SK-N-SH (cell line): Measurements from ENCODE around the gene VPS26A. TPM values are rescaled to one million over a fixed set of nuclear protein-coding genes. Genes with fewer than 3 reads are reported as not detected.

Experiments
- CTCF ChIA-PET: fragments of 300-600, 350-600 bp; formaldehyde crosslinking; extraction: SDS; loops from one replicate; lab custom pipeline; 2021; lab: Yijun Ruan, JAX
- POLR2A ChIA-PET: fragments of 350-600 bp; sonication (Branson Sonifier 250); formaldehyde crosslinking; extraction: SDS; loops from one replicate; lab custom pipeline; 2020; ENCODE audit warnings: antibody characterized with exemption, inconsistent platforms; lab: Yijun Ruan, JAX
- DNase-seq: peaks from one replicate; pipeline ENCODE4 v3.0.0; 2012
- H2AFZ ChIP-seq: fragments of 200-600 bp; sonication (generic); 2 replicates; pipeline ENCODE4 v1.8.1; 2016; ENCODE audit warnings: antibody characterized with exemption, mild to moderate bottlenecking, low read depth
- H3F3A ChIP-seq: fragments of 200-600 bp; sonication (generic); replicated peaks from 2 replicates; pipeline ENCODE3; 2016; ENCODE audit warnings: antibody characterized with exemption, mild to moderate bottlenecking; ENCODE audit not compliant: insufficient read depth
- H3K27ac ChIP-seq, 2 experiments: fragments of 200-500 bp in 1 of 2; fragments of 200-600 bp in 1 of 2; sonication (Bioruptor generic) in 1 of 2; sonication (generic), shearing (Covaris generic) in 1 of 2; 2 replicates each; pipeline versions ENCODE4 v1.5.1 to v1.6.1; 2014 to 2016; ENCODE audit warnings: low read depth in 2 of 2, inconsistent platforms in 1 of 2, low read length in 1 of 2, mild to moderate bottlenecking in 1 of 2, mixed read lengths in 1 of 2
- H3K27me3 ChIP-seq: fragments of 200-600 bp; sonication (generic), shearing (Covaris generic); 2 replicates; pipeline ENCODE4 v1.6.1; 2016; ENCODE audit warnings: mixed run types; ENCODE audit not compliant: insufficient read depth
- H3K36me3 ChIP-seq, 2 experiments: fragments of 200-500 bp in 1 of 2; fragments of 200-600 bp in 1 of 2; sonication (Bioruptor generic) in 1 of 2; sonication (generic) in 1 of 2; replicated peaks in 1 of 2; 2 replicates each; pipeline versions ENCODE3 to v1.5.1; 2014 to 2016; ENCODE audit warnings: low read length in 1 of 2, mild to moderate bottlenecking in 1 of 2; ENCODE audit not compliant: insufficient read depth in 2 of 2, control insufficient read depth in 1 of 2
- H3K4me1 ChIP-seq, 2 experiments: fragments of 200-500 bp in 1 of 2; fragments of 200-600 bp in 1 of 2; sonication (Bioruptor generic) in 1 of 2; sonication (generic), shearing (Covaris generic) in 1 of 2; 2 replicates each; pipeline versions ENCODE4 v1.5.1 to v1.6.1; 2014 to 2016; ENCODE audit warnings: low read depth in 1 of 2, low read length in 1 of 2, mixed run types in 1 of 2; ENCODE audit not compliant: insufficient read depth in 2 of 2, control insufficient read depth in 1 of 2
- H3K4me2 ChIP-seq: fragments of 200-600 bp; sonication (generic), shearing (Covaris generic); 2 replicates; pipeline ENCODE4 v1.6.1; 2017; ENCODE audit warnings: mixed run types
- H3K4me3 ChIP-seq, 2 experiments: fragments of 200-500 bp in 1 of 2; fragments of 200-600 bp in 1 of 2; sonication (Bioruptor generic) in 1 of 2; sonication (generic), shearing (Covaris generic) in 1 of 2; 2 replicates each; pipeline versions ENCODE4 v1.5.1 to v1.8.1; 2014 to 2016; ENCODE audit warnings: low read depth in 2 of 2, inconsistent platforms in 1 of 2, low read length in 1 of 2, mild to moderate bottlenecking in 1 of 2, mixed read lengths in 1 of 2, moderate library complexity in 1 of 2
- H3K79me2 ChIP-seq: fragments of 200-600 bp; sonication (generic); 2 replicates; pipeline ENCODE4 v1.8.1; 2017; ENCODE audit warnings: mild to moderate bottlenecking; ENCODE audit not compliant: insufficient read depth
- H3K9ac ChIP-seq: fragments of 200-600 bp; sonication (generic); 2 replicates; pipeline ENCODE4 v1.6.1; 2017; ENCODE audit warnings: mixed run types
- H3K9me2 ChIP-seq: fragments of 200-600 bp; sonication (generic); 2 replicates; pipeline ENCODE4 v1.6.1; 2017; ENCODE audit warnings: mixed run types
- H3K9me3 ChIP-seq: fragments of 200-600 bp; sonication (generic); 2 replicates; pipeline ENCODE4 v1.6.1; 2017; ENCODE audit warnings: mixed run types, mild to moderate bottlenecking, moderate library complexity
- H4K20me1 ChIP-seq: fragments of 200-600 bp; sonication (generic); 2 replicates; pipeline ENCODE4 v1.6.1; 2017; ENCODE audit warnings: mild to moderate bottlenecking, mixed run types; ENCODE audit not compliant: insufficient read depth
- CHD2 ChIP-seq: fragments of 150-350 bp; IDR thresholded peaks from 2 replicates; pipeline ENCODE4 v1.6.1; 2018; ENCODE audit warnings: low read length; ENCODE audit not compliant: partially characterized antibody
- ELF1 ChIP-seq: IDR thresholded peaks from 2 replicates; pipeline ENCODE4 v1.4.0; 2012
- EZH2phosphoT487 ChIP-seq: fragments of 200-600 bp; sonication (generic); IDR thresholded peaks from 2 replicates; pipeline ENCODE4 v1.6.1; 2017; ENCODE audit warnings: low read depth, mixed run types, mild to moderate bottlenecking, antibody characterized with exemption, moderate library complexity, borderline replicate concordance
- FOXJ3 ChIP-seq: sonication (generic); formaldehyde crosslinking; IDR thresholded peaks from 2 replicates; pipeline ENCODE4 v1.5.1; 2020; ENCODE audit warnings: mild to moderate bottlenecking, missing genetic modification reagents
- GABPA ChIP-seq: IDR thresholded peaks from 2 replicates; pipeline ENCODE4 v1.4.0; 2012; ENCODE audit warnings: low read depth, mild to moderate bottlenecking
- GATA2 ChIP-seq: sonication (generic); formaldehyde crosslinking; IDR thresholded peaks from 2 replicates; pipeline ENCODE4 v1.5.0; 2020; ENCODE audit warnings: mild to moderate bottlenecking, missing genetic modification reagents
- MAX ChIP-seq: IDR thresholded peaks from 2 replicates; pipeline ENCODE4 v1.4.0; 2012; ENCODE audit warnings: low read depth
- MEF2A ChIP-seq: IDR thresholded peaks from 2 replicates; pipeline ENCODE4 v1.4.0; 2012; ENCODE audit warnings: low read depth, borderline replicate concordance
- NFIC ChIP-seq: IDR thresholded peaks from 2 replicates; pipeline ENCODE4 v1.4.0; 2012; ENCODE audit warnings: borderline replicate concordance
- RAD21 ChIP-seq: IDR thresholded peaks from 2 replicates; pipeline ENCODE4 v1.6.1; 2012; ENCODE audit warnings: mild to moderate bottlenecking, low read length
- RCOR1 ChIP-seq: fragments of 150-350 bp; IDR thresholded peaks from 2 replicates; pipeline ENCODE4 v1.6.1; 2017; ENCODE audit warnings: antibody characterized with exemption, low read length
- RXRA ChIP-seq: IDR thresholded peaks from 2 replicates; pipeline ENCODE4 v1.4.0; 2012; ENCODE audit warnings: low read depth, mild to moderate bottlenecking, borderline replicate concordance
- SMC3 ChIP-seq: IDR thresholded peaks from 2 replicates; pipeline ENCODE4 v1.6.1; 2012; ENCODE audit warnings: low read depth, low read length, improper control_type of control experiment
- TAF1 ChIP-seq: IDR thresholded peaks from 2 replicates; pipeline ENCODE4 v1.6.1; 2012; ENCODE audit warnings: low read depth, mild to moderate bottlenecking, low read length, moderate library complexity, borderline replicate concordance
- TCF12 ChIP-seq: IDR thresholded peaks from 2 replicates; pipeline ENCODE4 v1.4.0; 2012
- USF2 ChIP-seq: fragments of 150-350 bp; IDR thresholded peaks from 2 replicates; pipeline ENCODE4 v1.6.1; 2017; ENCODE audit warnings: antibody characterized with exemption, low read length, low read depth, borderline replicate concordance
- YY1 ChIP-seq: IDR thresholded peaks from 2 replicates; pipeline ENCODE4 v1.4.0; 2012; ENCODE audit warnings: low read depth, mild to moderate bottlenecking
- ZBTB33 ChIP-seq: IDR thresholded peaks from 2 replicates; pipeline ENCODE4 v1.4.0; 2012; ENCODE audit warnings: low read depth, borderline replicate concordance
- WGBS: methylation state at CpG from one replicate; pipeline ENCODE4 v1.1.6; 2017; ENCODE audit warnings: low lambda C conversion rate; 5-methylcytosine and 5-hydroxymethylcytosine counted together
- polyA plus RNA-seq, 3 experiments: library from polyadenylated mRNA; depleted of rRNA; stranded (reverse); fragments of >200 nt; gene quantifications; 2 replicates each; pipeline ENCODE4 v1.2.3, GENCODE V29; 2012

Gene VPS26A
- polyA plus RNA-seq, 1 of the 3 experiments (the other 2 are of a cell fraction), result 10.6 TPM

GRCh38 chr10:69097729-69098128 lies 26.2 kb upstream of the VPS26A start:
- peaks cover 2% of the 10 kb centered on the region for H3F3A ChIP-seq
- no peak for TF ChIP-seq RXRA
- TF ChIP-seq FOXJ3 (CRISPR knock-in tag), result no peak
- TF ChIP-seq ZBTB33, result no peak
- no peak for TF ChIP-seq RAD21
- no peaks in the 10 kb centered on the region for H3K27me3 ChIP-seq
- H4K20me1 ChIP-seq, result no peaks in the 10 kb centered on the region
- H3K4me2 ChIP-seq, result no peak overlapping the region
- no peak overlapping the region for H3K4me3 ChIP-seq
- no peaks in the 10 kb centered on the region for H3K4me1 ChIP-seq
- no peak for DNase-seq
- no peak overlapping the region for H2AFZ ChIP-seq
- no peaks in the 10 kb centered on the region for H3K9me3 ChIP-seq
- WGBS, result 76% methylated on average over 4 of the region's 4 CpGs
- ChIA-PET POLR2A (no interaction called here), CTCF (no interaction called here)
- no peak overlapping the region for H3K9ac ChIP-seq
- no peaks in the 10 kb centered on the region for H3K9me2 ChIP-seq
- H3K27ac ChIP-seq, result no peak overlapping the region
- no peaks in the 10 kb centered on the region for H3K79me2 ChIP-seq
- no peaks in the 10 kb centered on the region for H3K36me3 ChIP-seq

- Histone ChIP-seq H3K79me2 (no peaks in the 10 kb centered on the region), H3K4me2 (no peak overlapping the region), H3K27me3 (no peaks in the 10 kb centered on the region), H3K4me1 (no peaks in the 10 kb centered on the region), H3K27ac (no peak overlapping the region), H3K36me3 (no peaks in the 10 kb centered on the region), H3K4me3 (no peak overlapping the region), H3K9ac (no peak overlapping the region), H3K9me3 (no peaks in the 10 kb centered on the region), H2AFZ (no peak overlapping the region), H4K20me1 (no peaks in the 10 kb centered on the region), H3K9me2 (no peaks in the 10 kb centered on the region), H3F3A (no peaks in the 10 kb centered on the region)
- 64% methylated on average over 7 of the region's 7 CpGs for WGBS
- CTCF ChIA-PET, result interaction anchor here (1.3 to 1.6 kb wide), 2 partner anchors 95 to 145 kb away, joined by 3 to 5 read pairs; partner anchors contain the start of gene DDX21
- DNase-seq, result no peak
- POLR2A ChIA-PET, result interaction anchor here (0.6 kb wide), 1 partner anchor 151 kb away, joined by 3 read pairs; no protein-coding TSS in a partner anchor
- TF ChIP-seq MAX (no peak), ELF1 (no peak), USF2 (no peak), NFIC (no peak), RCOR1 (no peak), SMC3 (no peak), TAF1 (no peak), RAD21 (no peak), MEF2A (no peak), RXRA (no peak), CHD2 (no peak), GATA2 (CRISPR knock-in tag) (no peak), TCF12 (no peak), FOXJ3 (CRISPR knock-in tag) (no peak), EZH2phosphoT487 (no peak), GABPA (no peak), YY1 (no peak)
Observed at GRCh38 chr10:69100136-69100872, 23.7 kb upstream of the VPS26A start.
